Measurements from ENCODE around the gene PRSS56. TPM values are rescaled to one million over a fixed set of nuclear protein-coding genes. Genes with fewer than 3 reads are reported as not detected.
A peak's percentile ranks its signal among the peaks of the same experiment; 100 is the strongest.

Gene PRSS56
- total RNA-seq, 1 donor from 2014 or later, result not detected

- no peak overlapping the region for H3K4me3 Mint-ChIP-seq (ENCODE audit: unreplicated experiment)
- H3K27me3 Mint-ChIP-seq (ENCODE audit: low read depth, unreplicated experiment), result no peaks in the 10 kb centered on the region
- H3K9me3 Mint-ChIP-seq (ENCODE audit: unreplicated experiment), result no peaks in the 10 kb centered on the region
- TF ChIP-seq CTCF (IDR thresholded peaks at IDR 0.05; ENCODE audit: insufficient read depth, low read depth, low read length) (no peak), EZH2 (IDR thresholded peaks at IDR 0.05; ENCODE audit: insufficient read depth, low read length) (no peak)
- Histone ChIP-seq H3K4me3 (ENCODE audit: insufficient read depth, low read depth, low read length) (no peak overlapping the region), H3K4me2 (ENCODE audit: low read length) (no peak overlapping the region), H3K4me1 (ENCODE audit: insufficient read depth, low read length) (peaks cover 2% of the 10 kb centered on the region), H4K20me1 (ENCODE audit: insufficient read depth, low read length) (peaks cover 34% of the 10 kb centered on the region), H3K27ac (ENCODE audit: low read depth, low read length) (no peak overlapping the region), H3K36me3 (ENCODE audit: insufficient read depth, low read length) (peaks cover 28% of the 10 kb centered on the region), H3K9ac (ENCODE audit: low read length) (no peak overlapping the region), H3K27me3 (ENCODE audit: insufficient read depth, low read length) (no peaks in the 10 kb centered on the region), H2AFZ (ENCODE audit: low read depth, low read length) (no peak overlapping the region), H3K79me2 (ENCODE audit: insufficient read depth, low read length) (peaks cover 5% of the 10 kb centered on the region), H3K9me3 (ENCODE audit: insufficient read depth, low read depth, low read length) (no peaks in the 10 kb centered on the region)
- H3K4me1 Mint-ChIP-seq (ENCODE audit: low read depth, unreplicated experiment), result peaks cover 12% of the 10 kb centered on the region
- FAIRE-seq (no peak), DNase-seq (ENCODE audit: low read depth) (no peak)
- H3K27ac Mint-ChIP-seq (ENCODE audit: unreplicated experiment), result peak overlapping the region; percentile 78
- H3K36me3 Mint-ChIP-seq (ENCODE audit: low read depth, unreplicated experiment), result peaks cover 31% of the 10 kb centered on the region
Observed at GRCh38 chr2:232562515-232563151, 42.4 kb downstream of the PRSS56 start.

GRCh38 chr2:232563580-232563979, 43.4 kb downstream of the PRSS56 start:
- H3K4me3 ChIP-seq (ENCODE audit: insufficient read depth, low read depth, low read length), result no peak overlapping the region
- Mint-ChIP-seq H3K27me3 (ENCODE audit: low read depth, unreplicated experiment) (no peaks in the 10 kb centered on the region), H3K9me3 (ENCODE audit: unreplicated experiment) (no peaks in the 10 kb centered on the region), H3K4me3 (ENCODE audit: unreplicated experiment) (no peak overlapping the region), H3K4me1 (ENCODE audit: low read depth, unreplicated experiment) (peaks cover 22% of the 10 kb centered on the region), H3K27ac (ENCODE audit: unreplicated experiment) (peak overlapping the region; percentile 78), H3K36me3 (ENCODE audit: low read depth, unreplicated experiment) (peaks cover 33% of the 10 kb centered on the region)
- H3K4me2 ChIP-seq (ENCODE audit: low read length), result no peak overlapping the region
- no peak overlapping the region for H2AFZ ChIP-seq (ENCODE audit: low read depth, low read length)
- no peaks in the 10 kb centered on the region for H3K27me3 ChIP-seq (ENCODE audit: insufficient read depth, low read length)
- peaks cover 12% of the 10 kb centered on the region for H3K4me1 ChIP-seq (ENCODE audit: insufficient read depth, low read length)
- TF ChIP-seq CTCF (IDR thresholded peaks at IDR 0.05; ENCODE audit: insufficient read depth, low read depth, low read length) (no peak), EZH2 (IDR thresholded peaks at IDR 0.05; ENCODE audit: insufficient read depth, low read length) (no peak)
- no peak overlapping the region for H3K9ac ChIP-seq (ENCODE audit: low read length)
- H3K27ac ChIP-seq (ENCODE audit: low read depth, low read length), result no peak overlapping the region
- H3K36me3 ChIP-seq (ENCODE audit: insufficient read depth, low read length), result peaks cover 33% of the 10 kb centered on the region
- FAIRE-seq, result peak; percentile 13
- H4K20me1 ChIP-seq (ENCODE audit: insufficient read depth, low read length), result peaks cover 30% of the 10 kb centered on the region
- H3K9me3 ChIP-seq (ENCODE audit: insufficient read depth, low read depth, low read length), result no peaks in the 10 kb centered on the region
- peaks cover 3% of the 10 kb centered on the region for H3K79me2 ChIP-seq (ENCODE audit: insufficient read depth, low read length)
- DNase-seq (ENCODE audit: low read depth), result peak; percentile 67

GRCh38 chr2:232567721-232568120, 47.5 kb downstream of the PRSS56 start:
- H3K9me3 ChIP-seq (ENCODE audit: insufficient read depth, low read depth, low read length), result no peaks in the 10 kb centered on the region
- no peaks in the 10 kb centered on the region for H3K27me3 ChIP-seq (ENCODE audit: insufficient read depth, low read length)
- H3K4me3 ChIP-seq (ENCODE audit: insufficient read depth, low read depth, low read length), result no peak overlapping the region
- H3K79me2 ChIP-seq (ENCODE audit: insufficient read depth, low read length), result peaks cover 3% of the 10 kb centered on the region
- no peak for TF ChIP-seq EZH2 (IDR thresholded peaks at IDR 0.05; ENCODE audit: insufficient read depth, low read length)
- no peak for TF ChIP-seq CTCF (IDR thresholded peaks at IDR 0.05; ENCODE audit: insufficient read depth, low read depth, low read length)
- H3K36me3 ChIP-seq (ENCODE audit: insufficient read depth, low read length), result peaks cover 49% of the 10 kb centered on the region
- Mint-ChIP-seq H3K9me3 (ENCODE audit: unreplicated experiment) (no peaks in the 10 kb centered on the region), H3K4me3 (ENCODE audit: unreplicated experiment) (no peak overlapping the region), H3K4me1 (ENCODE audit: low read depth, unreplicated experiment) (peaks cover 26% of the 10 kb centered on the region), H3K27me3 (ENCODE audit: low read depth, unreplicated experiment) (no peaks in the 10 kb centered on the region), H3K27ac (ENCODE audit: unreplicated experiment) (peak overlapping the region; percentile 16), H3K36me3 (ENCODE audit: low read depth, unreplicated experiment) (peaks cover 51% of the 10 kb centered on the region)
- DNase-seq (ENCODE audit: low read depth) (no peak), FAIRE-seq (no peak)
- H2AFZ ChIP-seq (ENCODE audit: low read depth, low read length), result no peak overlapping the region
- peak overlapping the region; percentile 34 for H3K4me2 ChIP-seq (ENCODE audit: low read length)
- H4K20me1 ChIP-seq (ENCODE audit: insufficient read depth, low read length), result peaks cover 28% of the 10 kb centered on the region
- H3K4me1 ChIP-seq (ENCODE audit: insufficient read depth, low read length), result peaks cover 12% of the 10 kb centered on the region
- H3K27ac ChIP-seq (ENCODE audit: low read depth, low read length), result peak overlapping the region; percentile 52
- peak overlapping the region; percentile 1 for H3K9ac ChIP-seq (ENCODE audit: low read length)
